Naive thymus-derived CD4-positive, alpha-beta T cell (primary cell): ENCODE measurements around the gene SMTNL2. TPM values are rescaled to one million over a fixed set of nuclear protein-coding genes. Genes with fewer than 3 reads are reported as not detected.

Experiments
- ATAC-seq: fragments of 150-1000 bp; cut with Tn5 transposase; 2 replicates; pipeline ENCODE4 v1.10.0; 2021; ENCODE audit warnings: mild to moderate bottlenecking, moderate library complexity
- CTCF ChIA-PET: fragments of 350-600 bp; sonication (Branson Sonifier 250); formaldehyde crosslinking; loops from one replicate; lab custom pipeline; 2021; ENCODE audit warnings: antibody characterized with exemption; lab: Charles Lee
- POLR2A ChIA-PET: fragments of 350-600 bp; sonication (Branson Sonifier 250); formaldehyde crosslinking; loops from one replicate; lab custom pipeline; 2021; ENCODE audit warnings: antibody characterized with exemption, inconsistent platforms; lab: Charles Lee
- DNase-seq, 9 donors: peaks; one replicate each; pipeline versions ENCODE4 v3.0.0 to v3.0.0-alpha.2; 2020 to 2022; ENCODE audit warnings: mixed read lengths in 1 of 9
- H3K27ac ChIP-seq: one replicate; pipeline ENCODE4 v1.7.0; 2013; ENCODE audit warnings: mild to moderate bottlenecking, low read depth, low read length, moderate library complexity
- H3K27me3 ChIP-seq, 2 donors: one replicate each; pipeline ENCODE4 v1.7.0; 2013; ENCODE audit warnings: low read length in 2 of 2, mild to moderate bottlenecking in 2 of 2, moderate library complexity in 2 of 2; ENCODE audit not compliant: control insufficient read depth in 2 of 2, insufficient read depth in 2 of 2
- H3K36me3 ChIP-seq, 3 experiments: 1 replicate in 2 of 3; 2 replicates in 1 of 3; pipeline ENCODE4 v1.7.0; 2013; ENCODE audit warnings: low read length in 3 of 3, mild to moderate bottlenecking in 3 of 3, moderate library complexity in 1 of 3; ENCODE audit not compliant: insufficient read depth in 3 of 3, control insufficient read depth in 2 of 3
- H3K4me1 ChIP-seq, 2 donors: one replicate each; pipeline ENCODE4 v1.7.0; 2013; ENCODE audit warnings: low read length in 2 of 2, mild to moderate bottlenecking in 2 of 2, moderate library complexity in 1 of 2; ENCODE audit not compliant: control insufficient read depth in 2 of 2, insufficient read depth in 2 of 2
- H3K4me3 ChIP-seq: 2 replicates; pipeline ENCODE4 v1.7.0; 2013; ENCODE audit warnings: mild to moderate bottlenecking, low read length
- H3K9me3 ChIP-seq, 3 experiments: 1 replicate in 2 of 3; 2 replicates in 1 of 3; pipeline ENCODE4 v1.7.0; 2013; ENCODE audit warnings: low read length in 3 of 3; ENCODE audit not compliant: control insufficient read depth in 2 of 3
- H3K27ac Mint-ChIP-seq, 9 donors: one replicate each; pipeline ENCODE4 v1.8.0; 2020 to 2022; ENCODE audit warnings: mixed read lengths in 9 of 9, mild to moderate bottlenecking in 8 of 9, moderate library complexity in 5 of 9, inconsistent platforms in 2 of 9
- H3K27me3 Mint-ChIP-seq, 5 donors: one replicate each; pipeline ENCODE4 v1.8.0; 2021 to 2022; ENCODE audit warnings: mixed read lengths in 5 of 5, mild to moderate bottlenecking in 1 of 5
- H3K36me3 Mint-ChIP-seq, 5 donors: one replicate each; pipeline ENCODE4 v1.8.0; 2020 to 2022; ENCODE audit warnings: mixed read lengths in 5 of 5, mild to moderate bottlenecking in 3 of 5, inconsistent platforms in 1 of 5
- H3K4me1 Mint-ChIP-seq, 7 donors: one replicate each; pipeline ENCODE4 v1.8.0; 2020 to 2022; ENCODE audit warnings: mixed read lengths in 7 of 7, mild to moderate bottlenecking in 3 of 7, inconsistent platforms in 1 of 7
- H3K4me3 Mint-ChIP-seq, 10 donors: one replicate each; pipeline ENCODE4 v1.8.0; 2020 to 2022; ENCODE audit warnings: mild to moderate bottlenecking in 10 of 10, mixed read lengths in 10 of 10, moderate library complexity in 6 of 10, inconsistent platforms in 2 of 10
- H3K9me3 Mint-ChIP-seq, 11 donors: one replicate each; pipeline ENCODE4 v1.8.0; 2020 to 2022; ENCODE audit warnings: mixed read lengths in 11 of 11, mild to moderate bottlenecking in 4 of 11, inconsistent platforms in 1 of 11, moderate library complexity in 1 of 11
- intact Hi-C, 2 donors: fragments of 100-400 bp; cut with micrococcal nuclease; formaldehyde crosslinking; loops; one replicate each; pipeline ENCODE4 v1.15.1; 2023
- polyA plus RNA-seq, 2 donors: library from polyadenylated mRNA; unstranded; fragments of 300-500 nt; fragmentation: Illumina TruSeq; gene quantifications; one replicate each; pipeline ENCODE4 v1.2.3, GENCODE V29; 2021
- total RNA-seq, 6 experiments: library from RNA in 5 of 6; stranded (reverse) in 5 of 6; gene quantifications; 1 replicate in 5 of 6; 2 replicates in 1 of 6; pipeline ENCODE4 v1.2.3 and lab custom pipeline; 2021 to 2026

The SMTNL2 gene
- total and polyA plus RNA-seq, 7 experiments from 2014 or later: not detected

- ATAC-seq: no peak
- Histone ChIP-seq H3K9me3 (no peaks in the 10 kb centered on the region), H3K27ac (no peak overlapping the region), H3K4me3 (no peak overlapping the region), H3K27me3 (no peaks in the 10 kb centered on the region), H3K4me1 (no peaks in the 10 kb centered on the region), H3K36me3 (peaks cover 0 to 98% (median 39%) of the 10 kb centered on the region in 3 experiments)
- POLR2A ChIA-PET: interaction anchor here (0.9 kb wide), 1 partner anchor 8 kb away, joined by 3 read pairs; no protein-coding TSS in a partner anchor
- H3K4me3 Mint-ChIP-seq: no peak overlapping the region
- CTCF ChIA-PET: no interaction called here
- H3K4me1 Mint-ChIP-seq: no peaks in the 10 kb centered on the region
- H3K9me3 Mint-ChIP-seq: no peaks in the 10 kb centered on the region
- DNase-seq: no peak
- intact Hi-C loops: no loop called here
- H3K27me3 Mint-ChIP-seq: no peaks in the 10 kb centered on the region
- H3K36me3 Mint-ChIP-seq: peaks cover 0 to 17% (median 4%) of the 10 kb centered on the region in 5 donors
- no peak overlapping the region for H3K27ac Mint-ChIP-seq
Measured at GRCh38 chr17:4545217-4545951, 38.9 kb upstream of the SMTNL2 start.

GRCh38 chr17:4547118-4547906, 37.0 kb upstream of the SMTNL2 start:
- no peak for ATAC-seq
- Histone ChIP-seq H3K36me3 (peaks cover 10 to 98% (median 33%) of the 10 kb centered on the region in 3 experiments), H3K27ac (no peak overlapping the region), H3K4me3 (no peak overlapping the region), H3K4me1 (no peaks in the 10 kb centered on the region), H3K27me3 (no peaks in the 10 kb centered on the region), H3K9me3 (no peaks in the 10 kb centered on the region)
- H3K9me3 Mint-ChIP-seq: no peaks in the 10 kb centered on the region
- no peak overlapping the region for H3K4me3 Mint-ChIP-seq
- H3K27me3 Mint-ChIP-seq: no peaks in the 10 kb centered on the region
- CTCF ChIA-PET: interaction anchor here (0.6 kb wide), 1 partner anchor 116 kb away, joined by 4 read pairs; no protein-coding TSS in a partner anchor
- POLR2A ChIA-PET: interaction anchor here (1.0 kb wide), 1 partner anchor 10 kb away, joined by 3 read pairs; no protein-coding TSS in a partner anchor
- peaks cover 0 to 4% (median 0%) of the 10 kb centered on the region in 7 donors for H3K4me1 Mint-ChIP-seq
- intact Hi-C loops: no loop called here
- H3K36me3 Mint-ChIP-seq: peaks cover 0 to 26% (median 7%) of the 10 kb centered on the region in 5 donors
- DNase-seq: no peak
- no peak overlapping the region for H3K27ac Mint-ChIP-seq

- Histone ChIP-seq H3K9me3 (no peaks in the 10 kb centered on the region), H3K4me1 (no peaks in the 10 kb centered on the region), H3K4me3 (no peak overlapping the region), H3K27ac (no peak overlapping the region), H3K27me3 (no peaks in the 10 kb centered on the region), H3K36me3 (peaks cover 10 to 98% (median 31%) of the 10 kb centered on the region in 3 experiments)
- DNase-seq (no peak), ATAC-seq (no peak)
- ChIA-PET POLR2A (no interaction called here), CTCF (no interaction called here)
- no peaks in the 10 kb centered on the region for H3K9me3 Mint-ChIP-seq
- H3K4me1 Mint-ChIP-seq: peaks cover 0 to 4% (median 0%) of the 10 kb centered on the region in 7 donors
- no peak overlapping the region for H3K27ac Mint-ChIP-seq
- peaks cover 0 to 28% (median 7%) of the 10 kb centered on the region in 5 donors for H3K36me3 Mint-ChIP-seq
- H3K4me3 Mint-ChIP-seq: no peak overlapping the region
- intact Hi-C loops: no loop called here
- H3K27me3 Mint-ChIP-seq: no peaks in the 10 kb centered on the region
Measured at GRCh38 chr17:4548061-4548461, 36.3 kb upstream of the SMTNL2 start.

- ATAC-seq (no peak), DNase-seq (no peak)
- no peak overlapping the region for H3K4me3 Mint-ChIP-seq
- Histone ChIP-seq H3K27ac (no peak overlapping the region), H3K4me1 (peaks cover 5 to 6% of the 10 kb centered on the region in 2 donors), H3K36me3 (peaks cover 10 to 94% (median 31%) of the 10 kb centered on the region in 3 experiments), H3K4me3 (no peak overlapping the region), H3K9me3 (no peaks in the 10 kb centered on the region), H3K27me3 (no peaks in the 10 kb centered on the region)
- H3K27ac Mint-ChIP-seq: peak overlapping the region in 1 of 9 donors; percentile 70
- intact Hi-C loops: no loop called here
- H3K36me3 Mint-ChIP-seq: peaks cover 0 to 26% (median 7%) of the 10 kb centered on the region in 5 donors
- peaks cover 0 to 10% (median 6%) of the 10 kb centered on the region in 7 donors for H3K4me1 Mint-ChIP-seq
- no peaks in the 10 kb centered on the region for H3K9me3 Mint-ChIP-seq
- no peaks in the 10 kb centered on the region for H3K27me3 Mint-ChIP-seq
- ChIA-PET CTCF (no interaction called here), POLR2A (interaction anchor here (1.2 kb wide), 1 partner anchor 13 kb away, joined by 4 read pairs; no protein-coding TSS in a partner anchor)
Measured at GRCh38 chr17:4548721-4549531, 35.4 kb upstream of the SMTNL2 start.

GRCh38 chr17:4549781-4550533, 34.4 kb upstream of the SMTNL2 start:
- H3K27ac ChIP-seq: no peak overlapping the region
- peaks cover 14% of the 10 kb centered on the region in 2 donors for H3K4me1 ChIP-seq
- peaks cover 0 to 24% (median 7%) of the 10 kb centered on the region in 5 donors for H3K36me3 Mint-ChIP-seq
- H3K36me3 ChIP-seq: peaks cover 10 to 88% (median 31%) of the 10 kb centered on the region in 3 experiments
- ChIA-PET POLR2A (interaction anchor here (1.2 kb wide), 1 partner anchor 14 kb away, joined by 4 read pairs; no protein-coding TSS in a partner anchor), CTCF (interaction anchor here (1.3 kb wide), 1 partner anchor 15 kb away, joined by 3 read pairs; no protein-coding TSS in a partner anchor)
- no peaks in the 10 kb centered on the region for H3K27me3 Mint-ChIP-seq
- no peak for DNase-seq
- intact Hi-C loops: loop anchor here in 1 of 2 donors (10.0 kb wide), 1 partner anchor 525 kb away; the partner anchor contains the start of gene ZFP3
- ATAC-seq: no peak
- no peaks in the 10 kb centered on the region for H3K9me3 ChIP-seq
- H3K4me3 Mint-ChIP-seq: no peak overlapping the region
- H3K27me3 ChIP-seq: no peaks in the 10 kb centered on the region
- no peak overlapping the region for H3K4me3 ChIP-seq
- no peaks in the 10 kb centered on the region for H3K9me3 Mint-ChIP-seq
- H3K4me1 Mint-ChIP-seq: peaks cover 5 to 20% (median 15%) of the 10 kb centered on the region in 7 donors
- H3K27ac Mint-ChIP-seq: no peak overlapping the region
